Activated naive CD4-positive, alpha-beta T cell treated with anti-CD3 and anti-CD28 coated beads, Interleukin-2, amount 10 ng/mL, durations not matched to agents 7 days and 5 days (primary cell): Measurements from ENCODE around the gene CDHR2.
"Not testable (repeated sequence)": the region's sequence is repeated elsewhere in the genome, so short reads cannot be mapped to it uniquely, and the experiment has no call there.

ENCODE experiments used
- CTCF ChIA-PET: fragments of 350-600 bp; sonication (Branson Sonifier 250); formaldehyde crosslinking; loops from one replicate; lab custom pipeline; 2021; ENCODE audit warnings: antibody characterized with exemption; lab: Charles Lee
- DNase-seq: peaks from one replicate; pipeline ENCODE4 v3.0.0-alpha.2; 2020
- H3K27ac Mint-ChIP-seq: one replicate; pipeline ENCODE4 v1.8.0; 2021; ENCODE audit warnings: mild to moderate bottlenecking, moderate library complexity, mixed read lengths
- H3K27me3 Mint-ChIP-seq: one replicate; pipeline ENCODE4 v1.8.0; 2021; ENCODE audit warnings: mild to moderate bottlenecking, mixed read lengths
- H3K36me3 Mint-ChIP-seq: one replicate; pipeline ENCODE4 v1.8.0; 2021; ENCODE audit warnings: mixed read lengths
- H3K4me1 Mint-ChIP-seq: one replicate; pipeline ENCODE4 v1.8.0; 2021; ENCODE audit warnings: mixed read lengths
- H3K4me3 Mint-ChIP-seq: one replicate; pipeline ENCODE4 v1.8.0; 2021; ENCODE audit warnings: mild to moderate bottlenecking, moderate library complexity, mixed read lengths
- H3K9me3 Mint-ChIP-seq: one replicate; pipeline ENCODE4 v1.8.0; 2021; ENCODE audit warnings: mixed read lengths

CDHR2 gene

DNA sequence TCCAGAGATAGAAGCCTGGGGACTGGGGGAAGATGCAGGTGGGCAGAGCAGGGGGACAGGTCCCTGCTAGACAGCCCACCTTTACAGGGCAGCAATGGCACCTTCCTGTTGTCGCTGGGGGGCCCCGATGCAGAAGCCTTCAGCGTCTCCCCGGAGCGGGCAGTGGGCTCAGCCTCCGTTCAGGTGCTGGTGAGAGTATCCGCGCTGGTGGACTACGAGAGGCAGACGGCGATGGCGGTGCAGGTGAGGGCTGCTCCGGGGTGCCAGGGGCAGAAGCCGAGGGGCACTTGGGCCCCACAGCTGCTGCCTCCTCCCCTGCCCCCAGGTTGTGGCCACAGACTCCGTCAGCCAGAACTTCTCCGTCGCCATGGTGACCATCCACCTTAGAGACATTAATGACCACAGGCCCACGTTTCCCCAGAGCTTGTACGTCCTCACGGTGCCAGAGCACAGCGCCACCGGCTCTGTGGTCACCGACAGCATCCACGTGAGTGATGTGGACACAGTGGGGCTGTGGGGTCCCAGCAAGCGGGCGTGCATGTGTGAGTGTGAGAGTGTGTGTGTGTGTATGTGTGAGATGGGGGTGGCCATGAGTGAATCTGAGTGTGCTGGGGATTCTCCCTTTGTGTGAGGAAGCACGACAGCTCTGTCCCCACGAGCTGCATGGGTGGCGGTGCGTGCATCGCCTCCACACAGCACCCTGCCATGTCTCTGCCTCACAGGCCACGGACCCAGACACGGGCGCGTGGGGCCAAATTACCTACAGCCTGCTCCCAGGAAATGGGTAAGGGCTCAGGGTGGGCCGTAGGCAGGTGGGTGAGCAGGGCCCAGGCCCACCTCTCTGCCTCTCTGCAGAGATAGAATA, 28.4 kb downstream of the CDHR2 start:
- H3K27ac Mint-ChIP-seq, result no peak overlapping the region
- no peaks in the 10 kb centered on the region for H3K9me3 Mint-ChIP-seq
- H3K4me1 Mint-ChIP-seq, result peaks cover 7% of the 10 kb centered on the region
- CTCF ChIA-PET, result interaction anchor here (0.6 to 2.2 kb wide), 2 partner anchors 161 to 248 kb away, joined by 4 to 13 read pairs; partner anchors contain the start of gene CLTB
- H3K36me3 Mint-ChIP-seq, result no peaks in the 10 kb centered on the region
- DNase-seq, result no peak
- H3K27me3 Mint-ChIP-seq, result peaks cover 19% of the 10 kb centered on the region
- H3K4me3 Mint-ChIP-seq, result no peak overlapping the region

DNA sequence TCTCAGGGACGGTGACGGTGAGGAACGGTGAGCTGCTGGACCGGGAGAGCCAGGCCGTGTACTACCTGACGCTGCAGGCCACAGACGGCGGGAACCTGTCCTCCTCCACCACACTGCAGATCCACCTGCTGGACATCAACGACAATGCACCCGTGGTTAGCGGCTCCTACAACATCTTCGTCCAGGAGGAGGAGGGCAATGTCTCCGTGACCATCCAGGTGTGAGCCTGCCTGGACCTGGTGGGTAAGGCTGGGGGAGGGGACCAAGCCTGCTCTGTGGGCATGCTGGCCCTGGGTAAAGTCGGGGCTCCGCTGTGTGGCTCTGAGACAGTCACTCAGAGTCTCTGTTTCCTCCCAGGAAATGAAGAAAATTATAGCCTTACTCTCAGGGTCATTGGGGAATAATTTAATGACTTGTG, 29.3 kb downstream of the CDHR2 start:
- CTCF ChIA-PET, result interaction anchor here (2.2 kb wide), 1 partner anchor 162 kb away, joined by 13 read pairs; the partner anchor contains the start of gene CLTB
- Mint-ChIP-seq H3K4me3 (no peak overlapping the region), H3K9me3 (no peaks in the 10 kb centered on the region), H3K27me3 (peaks cover 18% of the 10 kb centered on the region), H3K27ac (no peak overlapping the region), H3K36me3 (no peaks in the 10 kb centered on the region), H3K4me1 (peaks cover 7% of the 10 kb centered on the region)
- peak; percentile 63 for DNase-seq

DNA sequence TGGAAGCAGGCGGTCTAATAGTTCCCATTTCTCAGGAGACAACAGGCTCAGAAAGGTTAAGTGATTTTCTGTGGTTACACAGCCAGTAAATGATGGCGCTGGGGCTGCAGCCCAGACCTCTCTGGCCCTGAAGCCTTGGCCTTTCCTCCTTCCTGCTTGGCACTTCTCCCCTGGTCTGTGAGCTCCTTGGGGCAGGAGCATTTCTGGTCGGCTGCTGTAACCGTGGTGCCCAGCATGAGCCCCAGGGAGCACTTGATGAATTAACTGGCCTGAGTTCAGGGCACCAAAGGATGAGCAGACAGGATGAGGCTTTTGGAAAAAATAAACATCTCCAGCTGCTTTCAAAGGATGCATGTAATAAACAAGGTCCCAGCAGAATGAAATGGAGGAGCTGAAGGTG, 30.2 kb downstream of the CDHR2 start:
- Mint-ChIP-seq H3K9me3 (peaks cover 8% of the 10 kb centered on the region), H3K27ac (no peak overlapping the region), H3K36me3 (no peaks in the 10 kb centered on the region), H3K27me3 (peaks cover 14% of the 10 kb centered on the region), H3K4me3 (no peak overlapping the region), H3K4me1 (peaks cover under 1% of the 10 kb centered on the region)
- no peak for DNase-seq
- CTCF ChIA-PET, result interaction anchor here (0.7 to 2.2 kb wide), 3 partner anchors 9 to 163 kb away, joined by 3 to 13 read pairs (median 4); partner anchors contain the start of gene CLTB

DNA sequence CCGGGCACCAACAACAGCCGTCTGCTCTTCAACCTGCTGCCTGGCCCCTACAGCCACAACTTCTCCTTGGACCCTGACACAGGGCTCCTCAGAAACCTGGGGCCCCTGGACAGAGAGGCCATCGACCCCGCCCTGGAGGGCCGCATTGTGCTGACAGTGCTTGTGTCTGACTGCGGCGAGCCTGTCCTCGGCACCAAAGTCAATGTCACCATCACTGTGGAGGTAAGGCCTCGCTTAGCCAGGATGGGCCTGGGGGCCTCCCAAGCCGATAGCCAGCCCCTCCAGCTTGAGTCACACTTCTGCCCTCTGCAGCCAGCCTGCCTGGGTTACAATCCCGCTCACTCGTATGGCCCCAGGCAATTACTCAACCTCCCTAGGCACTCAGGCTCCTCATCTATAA, 32.2 kb downstream of the CDHR2 start:
- no peak for DNase-seq
- no peak overlapping the region for H3K27ac Mint-ChIP-seq
- H3K4me1 Mint-ChIP-seq, result no peaks in the 10 kb centered on the region
- peaks cover 14% of the 10 kb centered on the region for H3K27me3 Mint-ChIP-seq
- peaks cover 20% of the 10 kb centered on the region for H3K9me3 Mint-ChIP-seq
- peaks cover 5% of the 10 kb centered on the region for H3K36me3 Mint-ChIP-seq
- CTCF ChIA-PET, result no interaction called here
- H3K4me3 Mint-ChIP-seq, result no peak overlapping the region

DNA sequence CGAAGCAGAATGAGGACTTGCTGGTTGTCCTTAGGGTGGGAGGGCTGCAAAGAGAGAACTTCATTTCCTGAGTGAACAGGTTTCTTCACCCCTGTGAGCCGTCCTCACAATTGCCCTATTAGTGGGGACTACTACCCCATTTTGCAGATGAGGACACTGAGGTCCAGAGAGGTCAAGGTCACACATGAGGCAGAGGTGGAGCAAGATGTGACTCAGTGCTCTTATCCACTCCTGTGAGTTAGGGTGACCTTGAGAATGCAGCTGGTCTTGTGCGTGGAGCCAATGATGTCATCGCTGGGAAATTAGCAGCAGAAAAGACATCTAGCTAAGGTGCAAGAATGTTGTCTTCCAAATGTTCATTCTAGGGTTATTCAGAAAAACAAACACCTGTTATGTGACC, 33.9 kb downstream of the CDHR2 start:
- no peak for DNase-seq
- Mint-ChIP-seq H3K36me3 (peaks cover 5% of the 10 kb centered on the region), H3K27ac (no peak overlapping the region), H3K9me3 (peaks cover 22% of the 10 kb centered on the region), H3K4me1 (no peaks in the 10 kb centered on the region), H3K27me3 (peaks cover 14% of the 10 kb centered on the region), H3K4me3 (no peak overlapping the region)
- CTCF ChIA-PET, result interaction anchor here (1.1 to 1.2 kb wide), 2 partner anchors 9 to 13 kb away, joined by 3 read pairs; no protein-coding TSS in a partner anchor

DNA sequence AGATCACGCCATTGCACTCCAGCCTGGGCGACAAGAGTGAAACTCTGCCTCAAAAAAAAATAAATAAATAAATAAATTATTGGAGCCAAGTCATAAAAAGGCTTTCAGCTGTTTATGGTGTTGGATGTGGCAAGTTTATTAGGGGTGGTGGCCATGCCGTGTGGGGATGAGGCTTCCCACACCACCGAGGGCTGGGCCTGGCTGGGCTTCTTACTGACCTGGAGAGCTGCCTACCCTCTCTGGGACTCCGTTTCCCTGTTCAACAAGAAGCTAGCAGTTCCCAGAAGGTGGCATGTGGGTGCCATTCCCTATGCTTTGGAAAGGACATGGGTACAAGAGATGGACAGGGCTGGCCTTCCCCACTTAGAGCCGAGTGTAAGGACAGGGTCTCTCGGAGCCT, 38.3 kb downstream of the CDHR2 start:
- CTCF ChIA-PET, result interaction anchor here (1.5 kb wide), 2 partner anchors 9 to 13 kb away, joined by 4 to 6 read pairs; no protein-coding TSS in a partner anchor
- H3K27ac Mint-ChIP-seq, result no peak overlapping the region
- H3K36me3 Mint-ChIP-seq, result peaks cover 5% of the 10 kb centered on the region
- H3K4me1 Mint-ChIP-seq, result no peaks in the 10 kb centered on the region
- DNase-seq, result no peak
- peaks cover 26% of the 10 kb centered on the region for H3K9me3 Mint-ChIP-seq
- H3K4me3 Mint-ChIP-seq, result no peak overlapping the region
- H3K27me3 Mint-ChIP-seq, result peaks cover 8% of the 10 kb centered on the region

DNA sequence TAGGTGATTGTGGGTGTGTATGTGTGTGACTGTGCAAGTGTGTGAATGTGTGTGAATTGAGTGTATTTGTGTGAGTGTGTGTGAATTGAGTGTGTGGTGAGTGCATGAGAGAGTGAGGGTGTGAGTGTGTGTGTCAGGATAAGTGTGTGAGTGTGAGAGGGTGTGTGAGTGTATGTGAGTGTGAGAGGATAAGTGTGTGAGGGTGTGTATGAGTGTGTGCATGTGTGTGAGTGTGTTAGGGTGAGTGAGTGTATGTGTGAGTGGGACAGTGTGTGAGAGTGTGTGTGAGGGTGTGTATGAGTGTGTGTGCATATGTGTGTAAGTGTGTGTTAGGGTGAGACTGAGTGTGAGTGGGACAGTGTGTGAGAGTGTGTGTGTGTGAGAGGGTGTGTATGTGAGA, 39.2 kb downstream of the CDHR2 start:
- no peaks in the 10 kb centered on the region for H3K27me3 Mint-ChIP-seq
- peaks cover 5% of the 10 kb centered on the region for H3K36me3 Mint-ChIP-seq
- no peak overlapping the region for H3K27ac Mint-ChIP-seq
- no peak overlapping the region for H3K4me3 Mint-ChIP-seq
- CTCF ChIA-PET, result interaction anchor here (0.6 kb wide), 1 partner anchor 186 kb away, joined by 3 read pairs; no protein-coding TSS in a partner anchor
- H3K9me3 Mint-ChIP-seq, result peaks cover 26% of the 10 kb centered on the region
- no peaks in the 10 kb centered on the region for H3K4me1 Mint-ChIP-seq
- DNase-seq, result no peak

DNA sequence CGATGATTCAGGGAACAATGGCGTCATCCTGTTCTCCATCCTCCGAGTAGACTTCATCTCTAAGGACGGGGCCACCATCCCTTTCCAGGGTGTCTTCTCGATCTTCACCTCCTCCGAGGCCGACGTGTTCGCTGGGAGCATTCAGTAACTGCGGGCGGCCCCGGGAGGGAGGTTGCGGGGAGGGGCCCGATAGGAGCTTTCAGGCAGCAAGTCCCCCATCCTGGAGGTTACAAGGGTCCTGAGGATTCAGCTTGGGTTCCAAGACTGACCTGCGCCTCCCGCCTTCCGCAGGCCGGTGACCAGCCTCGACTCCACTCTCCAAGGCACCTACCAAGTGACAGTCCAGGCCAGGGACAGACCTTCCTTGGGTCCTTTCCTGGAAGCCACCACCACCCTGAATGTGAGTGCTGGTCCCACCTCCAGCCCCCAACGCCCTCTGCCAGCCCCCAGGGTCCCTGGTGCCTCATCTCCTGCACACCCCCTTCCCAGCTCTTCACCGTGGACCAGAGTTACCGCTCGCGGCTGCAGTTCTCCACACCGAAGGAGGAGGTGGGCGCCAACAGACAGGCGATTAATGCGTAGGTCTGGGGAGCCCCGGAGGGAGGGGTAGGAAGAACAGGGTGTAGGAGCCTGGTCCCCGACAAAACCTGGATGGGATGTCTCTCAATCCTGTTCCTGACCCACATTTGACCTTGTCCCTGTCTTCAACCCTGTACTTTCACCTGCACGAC, 40.1 kb downstream of the CDHR2 start:
- Mint-ChIP-seq H3K27ac (no peak overlapping the region), H3K27me3 (peaks cover 8% of the 10 kb centered on the region), H3K4me1 (no peaks in the 10 kb centered on the region), H3K36me3 (peaks cover 5% of the 10 kb centered on the region), H3K4me3 (no peak overlapping the region), H3K9me3 (peaks cover 19% of the 10 kb centered on the region)
- DNase-seq, result no peak
- CTCF ChIA-PET, result no interaction called here

DNA sequence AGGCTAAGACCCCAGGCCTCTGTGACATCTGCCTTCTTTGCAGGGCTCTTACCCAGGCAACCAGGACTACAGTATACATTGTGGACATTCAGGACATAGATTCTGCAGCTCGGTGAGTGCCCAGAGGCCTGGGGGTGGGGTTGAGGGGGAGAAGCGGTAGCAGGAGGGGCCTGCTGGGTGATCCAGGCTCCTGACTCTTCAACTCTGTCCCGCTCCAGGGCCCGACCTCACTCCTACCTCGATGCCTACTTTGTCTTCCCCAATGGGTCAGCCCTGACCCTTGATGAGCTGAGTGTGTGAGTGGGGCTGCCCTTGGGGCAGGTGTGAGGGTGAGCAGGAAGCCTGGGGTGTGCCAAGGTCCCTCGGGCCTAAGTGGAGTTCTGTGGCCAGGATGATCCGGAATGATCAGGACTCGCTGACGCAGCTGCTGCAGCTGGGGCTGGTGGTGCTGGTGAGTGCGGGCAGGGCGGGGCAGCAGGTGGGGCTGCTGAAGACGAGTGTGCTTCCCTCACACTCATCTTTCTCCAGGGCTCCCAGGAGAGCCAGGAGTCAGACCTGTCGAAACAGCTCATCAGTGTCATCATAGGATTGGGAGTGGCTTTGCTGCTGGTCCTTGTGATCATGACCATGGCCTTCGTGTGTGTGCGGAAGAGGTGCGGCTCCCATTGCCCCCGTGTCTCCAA, 41.0 kb downstream of the CDHR2 start:
- DNase-seq, result no peak
- Mint-ChIP-seq H3K4me3 (no peak overlapping the region), H3K27me3 (peaks cover 18% of the 10 kb centered on the region), H3K36me3 (peaks cover 4% of the 10 kb centered on the region), H3K27ac (no peak overlapping the region), H3K9me3 (peaks cover 14% of the 10 kb centered on the region), H3K4me1 (peaks cover 2% of the 10 kb centered on the region)
- CTCF ChIA-PET, result no interaction called here

DNA sequence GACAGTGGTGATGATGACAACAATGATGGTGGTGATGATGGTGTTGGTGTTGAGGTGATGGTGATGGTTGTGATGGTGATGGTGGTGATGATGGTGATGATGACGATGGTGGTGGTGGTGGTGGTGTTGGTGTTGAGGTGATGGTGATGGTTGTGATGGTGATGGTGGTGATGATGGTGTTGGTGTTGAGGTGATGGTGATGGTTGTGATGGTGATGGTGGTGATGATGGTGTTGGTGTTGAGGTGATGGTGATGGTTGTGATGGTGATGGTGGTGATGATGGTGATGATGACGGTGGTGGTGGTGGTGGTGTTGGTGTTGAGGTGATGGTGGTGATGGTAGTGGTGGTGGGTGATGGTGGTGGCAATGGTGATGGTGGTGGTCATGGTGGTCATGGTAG, 42.5 kb downstream of the CDHR2 start:
- H3K27me3 Mint-ChIP-seq, result peaks cover 31% of the 10 kb centered on the region
- DNase-seq, H3K4me1 Mint-ChIP-seq, H3K9me3 Mint-ChIP-seq, CTCF ChIA-PET, H3K4me3 Mint-ChIP-seq, H3K36me3 Mint-ChIP-seq, H3K27ac Mint-ChIP-seq: not testable (repeated sequence)

DNA sequence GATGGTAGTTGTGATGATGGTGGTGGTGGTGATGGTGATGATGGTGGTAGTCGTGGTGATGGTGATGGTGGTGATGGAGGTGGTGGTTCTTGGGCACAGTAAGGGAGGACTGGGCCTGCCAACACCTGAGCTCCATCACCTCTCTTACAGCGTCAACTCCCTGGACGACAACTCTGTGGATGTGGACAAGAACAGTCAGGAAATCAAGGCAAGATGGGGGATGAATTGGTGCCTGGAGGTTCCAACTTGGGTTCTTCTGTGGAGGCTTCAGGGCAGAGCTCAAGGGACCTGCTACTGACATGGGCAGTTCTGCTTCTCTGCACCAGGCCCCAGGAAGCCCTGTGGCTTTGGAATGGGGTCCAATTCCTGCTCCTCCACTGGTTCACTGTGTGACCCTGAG, 43.4 kb downstream of the CDHR2 start:
- H3K27ac Mint-ChIP-seq, result no peak overlapping the region
- peaks cover 34% of the 10 kb centered on the region for H3K27me3 Mint-ChIP-seq
- H3K36me3 Mint-ChIP-seq, result no peaks in the 10 kb centered on the region
- CTCF ChIA-PET, result no interaction called here
- H3K4me3 Mint-ChIP-seq, result no peak overlapping the region
- H3K4me1 Mint-ChIP-seq, result peaks cover 9% of the 10 kb centered on the region
- DNase-seq, result no peak
- H3K9me3 Mint-ChIP-seq, result peaks cover 6% of the 10 kb centered on the region

DNA sequence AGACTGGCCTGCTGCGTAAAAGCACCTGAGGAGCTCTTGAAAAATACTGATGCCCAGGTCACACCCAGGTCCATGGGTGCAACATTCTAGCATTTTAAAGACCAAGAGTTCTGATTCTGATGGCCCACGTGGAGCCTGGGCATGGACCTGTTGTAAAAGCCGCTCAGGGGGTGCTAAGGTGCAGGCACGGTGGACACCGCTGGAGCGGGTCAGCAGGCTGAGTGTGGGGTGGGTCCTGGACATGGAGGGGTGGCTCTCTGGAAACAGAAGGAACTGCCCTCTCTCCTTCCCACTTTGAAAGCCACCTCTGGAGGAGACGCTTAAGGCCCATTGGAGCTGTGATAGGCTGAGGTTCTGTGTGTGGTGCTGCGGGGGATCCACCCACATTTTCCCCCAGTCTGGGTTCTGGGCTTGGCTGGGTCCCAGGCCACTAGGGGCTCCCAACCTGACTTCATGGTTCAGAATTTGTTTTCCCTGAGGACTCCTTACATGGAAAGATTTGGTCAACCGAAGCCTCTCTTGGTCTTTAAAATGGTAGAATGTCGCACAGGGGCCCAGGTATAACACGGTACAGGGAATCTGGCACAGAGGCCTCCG, 44.2 kb downstream of the CDHR2 start:
- Mint-ChIP-seq H3K4me3 (no peak overlapping the region), H3K27me3 (peaks cover 42% of the 10 kb centered on the region), H3K36me3 (no peaks in the 10 kb centered on the region), H3K9me3 (peaks cover 2% of the 10 kb centered on the region), H3K27ac (no peak overlapping the region), H3K4me1 (peaks cover 9% of the 10 kb centered on the region)
- CTCF ChIA-PET, result no interaction called here
- DNase-seq, result no peak

DNA sequence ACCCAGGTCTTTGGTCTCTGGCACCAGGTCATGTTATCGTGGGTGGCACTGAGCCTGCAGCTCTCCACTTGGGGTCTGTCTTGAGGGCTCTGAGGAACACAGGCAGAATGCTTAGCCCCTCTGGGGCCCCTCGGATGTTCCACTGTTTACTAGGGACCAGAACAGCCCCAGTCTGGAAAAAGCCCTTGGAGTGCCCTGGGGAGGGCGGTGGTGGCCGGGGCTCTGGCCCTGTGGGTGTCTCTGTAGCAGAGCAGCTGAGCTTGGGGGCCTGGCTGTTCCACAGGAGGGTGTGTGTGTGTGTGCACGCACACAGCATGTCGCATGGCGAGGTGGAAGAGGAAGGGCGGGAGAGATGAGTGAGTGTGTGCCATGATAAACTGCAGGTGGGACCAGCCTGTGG, 45.4 kb downstream of the CDHR2 start:
- Mint-ChIP-seq H3K27ac (no peak overlapping the region), H3K9me3 (no peaks in the 10 kb centered on the region), H3K4me3 (no peak overlapping the region), H3K4me1 (peaks cover 9% of the 10 kb centered on the region), H3K27me3 (peaks cover 54% of the 10 kb centered on the region), H3K36me3 (no peaks in the 10 kb centered on the region)
- CTCF ChIA-PET, result interaction anchor here (0.8 to 1.6 kb wide), 2 partner anchors 12 to 20 kb away, joined by 3 to 4 read pairs; no protein-coding TSS in a partner anchor
- DNase-seq, result no peak
